B cell (primary cell): ENCODE data around the gene POGZ. TPM values are rescaled to one million over a fixed set of nuclear protein-coding genes. Genes with fewer than 3 reads are reported as not detected.

Experiments
- ATAC-seq: fragments of 200-7000 bp; cut with Tn5 transposase; one replicate; pipeline ENCODE4 v1.10.0; 2021; ENCODE audit warnings: low read depth, mild to moderate bottlenecking, moderate number of reproducible peaks, moderate library complexity
- CTCF ChIA-PET: fragments of 350-600 bp; sonication (Branson Sonifier 250); formaldehyde crosslinking; loops from one replicate; lab custom pipeline; 2021; ENCODE audit warnings: antibody characterized with exemption, inconsistent platforms; lab: Charles Lee
- POLR2A ChIA-PET: fragments of 350-600 bp; sonication (Branson Sonifier 250); formaldehyde crosslinking; loops from one replicate; lab custom pipeline; 2021; ENCODE audit warnings: antibody characterized with exemption; lab: Charles Lee
- DNase-seq: peaks from one replicate; pipeline ENCODE4 v3.0.0; 2013
- H2AFZ ChIP-seq: 2 replicates; pipeline ENCODE4 v1.6.1; 2012; ENCODE audit warnings: mild to moderate bottlenecking, low read depth, low read length; ENCODE audit not compliant: insufficient read depth, poor library complexity, severe bottlenecking
- H3K27ac ChIP-seq, 2 donors: 1 replicate in 1 of 2; 2 replicates in 1 of 2; pipeline ENCODE4 v1.5.1; 2012 to 2013; ENCODE audit warnings: low read length in 2 of 2, mild to moderate bottlenecking in 2 of 2, moderate library complexity in 1 of 2
- H3K27me3 ChIP-seq, 4 experiments: fragments of 200-600 bp in 1 of 4; sonication (generic) in 1 of 4; replicated peaks in 1 of 4; 1 replicate in 2 of 4; 2 replicates in 2 of 4; pipeline versions ENCODE4 v1.6.1 to v1.7.0; 2013 to 2016; ENCODE audit warnings: low read length in 3 of 4, mild to moderate bottlenecking in 2 of 4, mixed read lengths in 1 of 4, moderate library complexity in 1 of 4; ENCODE audit not compliant: insufficient read depth in 4 of 4, control insufficient read depth in 3 of 4; ENCODE audit errors: control extremely low read depth in 1 of 4
- H3K36me3 ChIP-seq, 2 experiments: replicated peaks in 1 of 2; 1 replicate in 1 of 2; 2 replicates in 1 of 2; pipeline versions ENCODE4 v1.6.1 to v1.7.1; 2013; ENCODE audit warnings: low read length in 1 of 2; ENCODE audit not compliant: insufficient read depth in 2 of 2, control insufficient read depth in 1 of 2; ENCODE audit errors: control extremely low read depth in 1 of 2, extremely low read depth in 1 of 2
- H3K4me1 ChIP-seq, 2 donors: fragments of 200-600 bp in 1 of 2; sonication (generic) in 1 of 2; 1 replicate in 1 of 2; 2 replicates in 1 of 2; pipeline versions ENCODE4 v1.5.1 to v1.6.1; 2013 to 2017; ENCODE audit warnings: low read length in 2 of 2; ENCODE audit not compliant: control insufficient read depth in 2 of 2, insufficient read depth in 2 of 2
- H3K4me2 ChIP-seq: replicated peaks from 2 replicates; pipeline ENCODE3; 2012; ENCODE audit warnings: mild to moderate bottlenecking, low read depth, low read length; ENCODE audit not compliant: poor library complexity, severe bottlenecking
- H3K4me3 ChIP-seq, 5 experiments: fragments of 200-600 bp in 1 of 5; sonication (generic) in 1 of 5; 1 replicate in 3 of 5; 2 replicates in 2 of 5; pipeline versions ENCODE4 v1.5.1 to v1.7.0; 2011 to 2016; ENCODE audit warnings: low read length in 4 of 5, mild to moderate bottlenecking in 4 of 5, low read depth in 2 of 5, control low read depth in 1 of 5, moderate library complexity in 1 of 5; ENCODE audit not compliant: insufficient read depth in 1 of 5; ENCODE audit errors: control extremely low read depth in 1 of 5, extremely low read depth in 1 of 5
- H3K79me2 ChIP-seq: fragments of 200-600 bp; sonication (generic); one replicate; pipeline ENCODE4 v1.6.0; 2016; ENCODE audit warnings: low read length; ENCODE audit not compliant: control insufficient read depth, insufficient read depth
- H3K9ac ChIP-seq: fragments of 200-600 bp; sonication (generic); 2 replicates; pipeline ENCODE4 v1.6.1; 2017; ENCODE audit warnings: mild to moderate bottlenecking, low read length, moderate library complexity
- H3K9me3 ChIP-seq, 3 donors: one replicate each; pipeline versions ENCODE4 v1.6.1 to v1.7.1; 2013; ENCODE audit warnings: low read length in 2 of 3; ENCODE audit not compliant: control insufficient read depth in 2 of 3, insufficient read depth in 1 of 3; ENCODE audit errors: control extremely low read depth in 1 of 3
- H4K20me1 ChIP-seq: 2 replicates; pipeline ENCODE4 v1.6.0; 2012; ENCODE audit warnings: mild to moderate bottlenecking, low read length; ENCODE audit not compliant: insufficient read depth, control insufficient read depth, poor library complexity, severe bottlenecking
- H3K27ac Mint-ChIP-seq: one replicate; pipeline ENCODE4 v1.8.0; 2021; ENCODE audit warnings: mixed read lengths
- H3K27me3 Mint-ChIP-seq: one replicate; pipeline ENCODE4 v1.8.0; 2021; ENCODE audit warnings: mixed read lengths
- H3K4me1 Mint-ChIP-seq: one replicate; pipeline ENCODE4 v1.8.0; 2021; ENCODE audit warnings: mixed read lengths
- H3K4me3 Mint-ChIP-seq: one replicate; pipeline ENCODE4 v1.8.0; 2021; ENCODE audit warnings: mixed read lengths
- H3K9me3 Mint-ChIP-seq: one replicate; pipeline ENCODE4 v1.8.0; 2022; ENCODE audit warnings: mixed read lengths; ENCODE audit not compliant: insufficient read depth
- EZH2 ChIP-seq: IDR thresholded peaks from 2 replicates; pipeline ENCODE4 v1.6.1; 2012; ENCODE audit warnings: borderline replicate concordance, low read depth, mild to moderate bottlenecking, moderate library complexity, low read length; ENCODE audit not compliant: insufficient read depth, poor library complexity, severe bottlenecking
- WGBS: methylation state at CpG from one replicate; pipeline ENCODE4 v1.1.5; 2013; ENCODE audit warnings: missing lambda C conversion rate; ENCODE audit not compliant: insufficient coverage; 5-methylcytosine and 5-hydroxymethylcytosine counted together
- intact Hi-C: fragments of 100-400 bp; cut with micrococcal nuclease; formaldehyde crosslinking; loops from one replicate; pipeline ENCODE4 v1.10.0; 2022
- polyA plus RNA-seq: library from polyadenylated mRNA; depleted of rRNA; stranded (reverse); fragments of >200 nt; gene quantifications from 2 replicates; pipeline ENCODE4 v1.2.3, GENCODE V29; 2012
- total RNA-seq, 2 donors: library from RNA; stranded (reverse); fragments of 120-200 nt in 1 of 2; gene quantifications; 1 replicate in 1 of 2; 2 replicates in 1 of 2; pipeline versions ENCODE4 v1.2.3 to v1.2.4, GENCODE V29; 2013 to 2022
- TF ChIP-seq, protein P1 (sequence below): fragments of 200-600 bp; IDR thresholded peaks from one replicate; pipeline ENCODE4 v1.8.0; 2022; ENCODE audit warnings: antibody characterized with exemption, mild to moderate bottlenecking

POGZ gene
- total and polyA plus RNA-seq, 2 donors (not counting 1 experiment from before 2014, with no cell fraction given), result 50.2 to 194 TPM

DNA sequence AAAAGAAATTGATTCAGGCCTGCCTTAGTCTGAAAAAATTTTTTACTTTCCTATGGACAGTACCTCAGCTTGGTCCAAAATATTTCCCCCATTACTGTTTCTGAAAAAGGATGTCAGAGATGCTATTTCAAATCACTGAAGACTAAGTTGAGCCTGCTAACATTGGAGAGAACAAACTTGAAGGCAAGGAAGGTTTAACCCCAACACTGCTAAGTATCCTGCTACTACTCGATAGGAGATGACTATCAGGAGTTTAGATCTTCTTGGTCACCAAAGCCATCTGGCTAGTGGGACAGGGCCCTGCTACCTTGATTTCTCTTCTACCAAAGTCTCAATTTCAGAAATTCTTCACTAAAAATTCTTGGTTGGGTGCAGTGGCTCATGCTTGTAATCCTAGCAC is 22.7 kb upstream of the POGZ start:
- Mint-ChIP-seq H3K4me3 (no peak overlapping the region), H3K4me1 (no peaks in the 10 kb centered on the region), H3K9me3 (peaks cover 2% of the 10 kb centered on the region), H3K27me3 (peaks cover 4% of the 10 kb centered on the region), H3K27ac (no peak overlapping the region)
- Histone ChIP-seq H3K79me2 (no peaks in the 10 kb centered on the region), H4K20me1 (no peaks in the 10 kb centered on the region), H3K9ac (no peak overlapping the region), H3K4me1 (no peaks in the 10 kb centered on the region), H3K27ac (no peak overlapping the region), H3K4me3 (no peak overlapping the region), H3K27me3 (no peaks in the 10 kb centered on the region), H3K9me3 (peaks cover 0 to 10% (median 7%) of the 10 kb centered on the region in 3 donors), H2AFZ (no peak overlapping the region), H3K36me3 (no peaks in the 10 kb centered on the region), H3K4me2 (no peak overlapping the region)
- DNase-seq, result no peak
- ChIA-PET POLR2A (no interaction called here), CTCF (no interaction called here)
- 100% methylated on average over 1 of the region's 1 CpG for WGBS
- no peak for TF ChIP-seq EZH2
- TF ChIP-seq, protein P1, sequence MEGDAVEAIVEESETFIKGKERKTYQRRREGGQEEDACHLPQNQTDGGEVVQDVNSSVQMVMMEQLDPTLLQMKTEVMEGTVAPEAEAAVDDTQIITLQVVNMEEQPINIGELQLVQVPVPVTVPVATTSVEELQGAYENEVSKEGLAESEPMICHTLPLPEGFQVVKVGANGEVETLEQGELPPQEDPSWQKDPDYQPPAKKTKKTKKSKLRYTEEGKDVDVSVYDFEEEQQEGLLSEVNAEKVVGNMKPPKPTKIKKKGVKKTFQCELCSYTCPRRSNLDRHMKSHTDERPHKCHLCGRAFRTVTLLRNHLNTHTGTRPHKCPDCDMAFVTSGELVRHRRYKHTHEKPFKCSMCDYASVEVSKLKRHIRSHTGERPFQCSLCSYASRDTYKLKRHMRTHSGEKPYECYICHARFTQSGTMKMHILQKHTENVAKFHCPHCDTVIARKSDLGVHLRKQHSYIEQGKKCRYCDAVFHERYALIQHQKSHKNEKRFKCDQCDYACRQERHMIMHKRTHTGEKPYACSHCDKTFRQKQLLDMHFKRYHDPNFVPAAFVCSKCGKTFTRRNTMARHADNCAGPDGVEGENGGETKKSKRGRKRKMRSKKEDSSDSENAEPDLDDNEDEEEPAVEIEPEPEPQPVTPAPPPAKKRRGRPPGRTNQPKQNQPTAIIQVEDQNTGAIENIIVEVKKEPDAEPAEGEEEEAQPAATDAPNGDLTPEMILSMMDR, result no peak
- ATAC-seq, result no peak
- intact Hi-C loops, result no loop called here

DNA sequence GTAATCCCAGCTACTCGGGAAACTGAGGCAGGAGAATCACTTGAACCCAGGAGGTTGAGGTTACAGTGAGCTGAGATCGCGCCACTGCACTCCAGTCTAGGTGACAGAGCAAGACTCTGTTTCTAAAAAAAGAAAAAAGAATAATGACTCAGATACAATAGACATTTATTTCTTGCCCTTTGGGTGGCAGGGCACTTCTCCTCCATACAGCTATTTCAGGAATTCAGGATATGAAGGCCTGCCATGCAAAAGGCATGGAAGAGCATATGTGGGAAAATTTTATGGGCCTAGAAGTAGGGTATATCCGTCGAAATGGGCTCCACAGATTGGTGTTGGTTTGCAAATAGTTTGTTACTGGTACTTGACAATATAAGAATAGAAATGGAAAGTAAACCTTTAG is 20.2 kb upstream of the POGZ start:
- no peak overlapping the region for H3K4me3 Mint-ChIP-seq
- H3K27me3 Mint-ChIP-seq, result peaks cover 5% of the 10 kb centered on the region
- H3K9me3 Mint-ChIP-seq, result peaks cover 2% of the 10 kb centered on the region
- ATAC-seq (no peak), DNase-seq (no peak)
- WGBS, result 87% methylated on average over 3 of the region's 5 CpGs
- no peak overlapping the region for H3K27ac Mint-ChIP-seq
- no peak overlapping the region for H3K4me2 ChIP-seq
- ChIA-PET POLR2A (no interaction called here), CTCF (no interaction called here)
- intact Hi-C loops, result no loop called here
- no peak overlapping the region for H3K27ac ChIP-seq
- no peak overlapping the region for H3K4me3 ChIP-seq
- H3K27me3 ChIP-seq, result no peaks in the 10 kb centered on the region
- no peak overlapping the region for H2AFZ ChIP-seq
- H3K36me3 ChIP-seq, result no peaks in the 10 kb centered on the region
- H3K79me2 ChIP-seq, result no peaks in the 10 kb centered on the region
- peaks cover 0 to 10% (median 7%) of the 10 kb centered on the region in 3 donors for H3K9me3 ChIP-seq
- no peaks in the 10 kb centered on the region for H3K4me1 Mint-ChIP-seq
- no peak for TF ChIP-seq EZH2
- TF ChIP-seq, protein P1, result no peak
- no peak overlapping the region for H3K9ac ChIP-seq
- H3K4me1 ChIP-seq, result no peaks in the 10 kb centered on the region
- H4K20me1 ChIP-seq, result no peaks in the 10 kb centered on the region
